Spleen (tissue), 11 donors: ENCODE results near the gene IMMP2L. TPM values are rescaled to one million over a fixed set of nuclear protein-coding genes. Genes with fewer than 3 reads are reported as not detected.

ENCODE experiments used
- DNase-seq: peaks from one replicate; pipeline ENCODE4 v3.0.0-alpha.2; 2020
- H3K27ac ChIP-seq, 8 donors: fragments of 200-600 bp; sonication (generic) in 7 of 8; 1 replicate in 4 of 8; 2 replicates in 4 of 8; pipeline versions ENCODE4 v1.5.0 to v1.8.0; 2016 to 2021; ENCODE audit warnings: inconsistent platforms in 4 of 8, mild to moderate bottlenecking in 4 of 8, moderate library complexity in 1 of 8
- H3K27me3 ChIP-seq, 7 donors: fragments of 200-600 bp; sonication (generic) in 6 of 7; replicated peaks in 1 of 7; 1 replicate in 4 of 7; 2 replicates in 3 of 7; pipeline versions ENCODE4 v1.5.0 to v1.8.0; 2016 to 2021; ENCODE audit warnings: inconsistent platforms in 3 of 7, mild to moderate bottlenecking in 1 of 7
- H3K36me3 ChIP-seq, 6 donors: fragments of 200-600 bp; sonication (generic) in 5 of 6; 1 replicate in 4 of 6; 2 replicates in 2 of 6; pipeline versions ENCODE4 v1.5.0 to v1.8.0; 2016 to 2021; ENCODE audit warnings: inconsistent platforms in 2 of 6
- H3K4me1 ChIP-seq, 6 donors: fragments of 200-600 bp; sonication (generic) in 5 of 6; 1 replicate in 3 of 6; 2 replicates in 3 of 6; pipeline versions ENCODE4 v1.5.0 to v1.8.0; 2016 to 2021; ENCODE audit warnings: inconsistent platforms in 3 of 6
- H3K4me3 ChIP-seq, 8 donors: fragments of 200-600 bp; sonication (generic) in 7 of 8; 1 replicate in 4 of 8; 2 replicates in 4 of 8; pipeline versions ENCODE4 v1.5.0 to v1.8.0; 2016 to 2021; ENCODE audit warnings: inconsistent platforms in 4 of 8, mild to moderate bottlenecking in 4 of 8, moderate library complexity in 2 of 8
- H3K9me3 ChIP-seq, 8 donors: fragments of 200-600 bp; sonication (generic) in 7 of 8; 1 replicate in 4 of 8; 2 replicates in 4 of 8; pipeline versions ENCODE4 v1.5.0 to v1.8.0; 2016 to 2021; ENCODE audit warnings: inconsistent platforms in 4 of 8
- POLR2A ChIP-seq, 3 donors: fragments of 450-650 bp; IDR thresholded peaks; one replicate each; pipeline ENCODE4 v1.5.1; 2017; ENCODE audit warnings: antibody characterized with exemption in 3 of 3, mild to moderate bottlenecking in 1 of 3
- POLR2AphosphoS5 ChIP-seq, 3 donors: sonication (generic); formaldehyde crosslinking; IDR thresholded peaks; one replicate each; pipeline ENCODE4 v1.5.1; 2017; ENCODE audit warnings: antibody characterized with exemption in 3 of 3
- WGBS, 5 donors: extraction: QIAGEN DNeasy Blood & Tissue Kit in 3 of 5; methylation state at CpG; one replicate each; pipeline versions ENCODE4 v1.1.5 to v1.1.7; 2013 to 2018; 5-methylcytosine and 5-hydroxymethylcytosine counted together
- intact Hi-C: fragments of 100-400 bp; cut with DNase I; formaldehyde crosslinking; loops from one replicate; pipeline ENCODE4 v1.15.0; 2023; ENCODE audit warnings: low total_unique reads
- polyA plus RNA-seq, 3 donors: library from polyadenylated mRNA; stranded (reverse); fragments of 200-250 nt; gene quantifications; one replicate each; pipeline ENCODE4 v1.2.1, GENCODE V29; 2013
- total RNA-seq, 7 donors: library from RNA; depleted of rRNA in 3 of 7; stranded (reverse); fragments of >200 nt in 3 of 7; fragmentation: NEBNext Ultra II Directional in 4 of 7; extraction: Animal tissue kit (Norgen Biotek cat#: 25700) in 4 of 7; gene quantifications; one replicate each; pipeline versions ENCODE4 v1.1.0 to v1.2.1, GENCODE V29; 2016 to 2021
- TF ChIP-seq, protein P1 (sequence below), 11 experiments: fragments of 200-600 bp in 7 of 11; fragments of 450-650 bp in 4 of 11; sonication (generic) in 4 of 11; IDR thresholded peaks in 8 of 11; conservative IDR thresholded peaks in 3 of 11; 1 replicate in 7 of 11; 2 replicates in 4 of 11; pipeline versions ENCODE4 v1.4.0 to v1.8.0; 2016 to 2021; ENCODE audit warnings: antibody characterized with exemption in 11 of 11, inconsistent platforms in 4 of 11, mild to moderate bottlenecking in 1 of 11
- donor health status: healthy with polysubstance abuse.
- donor health status: DM: no; HTN: no; CAD: no; lungs with moderate emphysema.
- donor health status: DM: no; HTN: no; CAD: no.
- donor health status: Bipolar disorder and iron deficiency.
- donor health status: healthy.
- donor health status: DM: no; HTN: no; CAD: no.
- donor health status: DM: yes; HTN: yes; CAD: no.

The IMMP2L gene
- total and polyA plus RNA-seq, 10 donors: 6.5 to 32.7 (median 9.8) TPM

DNA sequence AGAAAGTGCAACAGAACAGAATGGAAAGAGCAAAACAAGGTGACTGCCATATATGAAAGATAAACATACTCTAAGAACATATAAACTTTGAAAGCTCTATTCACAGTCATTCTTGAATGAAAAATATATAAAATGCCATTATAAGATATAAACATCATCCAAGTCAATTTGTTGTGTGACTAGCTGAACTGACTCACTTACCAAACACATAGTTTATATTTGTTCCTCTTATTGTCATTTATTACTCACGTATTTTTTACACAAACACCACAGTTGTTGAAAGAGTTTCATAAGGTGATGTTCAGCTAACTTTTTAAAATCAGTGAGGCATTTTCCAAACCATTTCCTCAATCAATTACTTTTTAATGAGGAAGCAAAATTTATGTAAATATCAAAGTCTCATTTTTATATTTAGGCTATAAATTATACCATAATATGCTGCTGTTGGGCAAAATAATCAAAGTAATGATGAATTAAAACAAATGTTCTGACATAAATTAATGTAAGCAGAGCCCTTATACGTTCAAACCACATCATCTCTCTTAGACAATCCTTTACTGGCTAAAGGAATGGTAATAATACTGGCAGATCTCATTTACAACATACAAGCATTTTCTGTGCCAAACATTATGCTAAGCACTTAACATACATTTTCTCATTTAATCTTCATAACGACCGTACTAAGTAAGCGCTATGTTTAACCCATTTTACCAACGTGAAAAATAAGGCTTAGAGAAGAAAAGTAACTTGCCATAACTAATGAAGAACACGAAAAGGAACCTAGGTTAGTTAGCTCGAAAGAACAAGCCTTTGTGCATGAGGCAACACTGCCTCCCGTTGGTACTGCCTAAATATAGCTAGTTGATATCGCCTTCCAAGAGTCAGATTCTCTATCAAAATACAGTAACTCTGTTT is 464.0 kb downstream of the IMMP2L start:
- intact Hi-C loops: no loop called here
- Histone ChIP-seq H3K27ac (no peak overlapping the region), H3K36me3 (no peaks in the 10 kb centered on the region), H3K27me3 (no peaks in the 10 kb centered on the region), H3K4me1 (peaks cover 0 to 9% (median 1%) of the 10 kb centered on the region in 6 donors), H3K4me3 (no peak overlapping the region), H3K9me3 (no peaks in the 10 kb centered on the region)
- TF ChIP-seq POLR2AphosphoS5 (IDR thresholded peaks at IDR 0.05): no peak
- no peak for TF ChIP-seq POLR2A (IDR thresholded peaks at IDR 0.05)
- TF ChIP-seq, protein P1, sequence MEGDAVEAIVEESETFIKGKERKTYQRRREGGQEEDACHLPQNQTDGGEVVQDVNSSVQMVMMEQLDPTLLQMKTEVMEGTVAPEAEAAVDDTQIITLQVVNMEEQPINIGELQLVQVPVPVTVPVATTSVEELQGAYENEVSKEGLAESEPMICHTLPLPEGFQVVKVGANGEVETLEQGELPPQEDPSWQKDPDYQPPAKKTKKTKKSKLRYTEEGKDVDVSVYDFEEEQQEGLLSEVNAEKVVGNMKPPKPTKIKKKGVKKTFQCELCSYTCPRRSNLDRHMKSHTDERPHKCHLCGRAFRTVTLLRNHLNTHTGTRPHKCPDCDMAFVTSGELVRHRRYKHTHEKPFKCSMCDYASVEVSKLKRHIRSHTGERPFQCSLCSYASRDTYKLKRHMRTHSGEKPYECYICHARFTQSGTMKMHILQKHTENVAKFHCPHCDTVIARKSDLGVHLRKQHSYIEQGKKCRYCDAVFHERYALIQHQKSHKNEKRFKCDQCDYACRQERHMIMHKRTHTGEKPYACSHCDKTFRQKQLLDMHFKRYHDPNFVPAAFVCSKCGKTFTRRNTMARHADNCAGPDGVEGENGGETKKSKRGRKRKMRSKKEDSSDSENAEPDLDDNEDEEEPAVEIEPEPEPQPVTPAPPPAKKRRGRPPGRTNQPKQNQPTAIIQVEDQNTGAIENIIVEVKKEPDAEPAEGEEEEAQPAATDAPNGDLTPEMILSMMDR (IDR thresholded peaks at IDR 0.05 in 8 of 11, conservative IDR thresholded peaks at IDR 0.05 in 3 of 11): peak in 7 of 11 experiments; percentile 16 to 63 (median 46)
- DNase-seq: no peak
- 36 to 42% (median 38%) methylated on average over 10 of the region's 10 CpGs for WGBS, 5 donors

- Histone ChIP-seq H3K4me1 (peaks cover 0 to 9% (median 1%) of the 10 kb centered on the region in 6 donors), H3K4me3 (no peak overlapping the region), H3K27me3 (no peaks in the 10 kb centered on the region), H3K36me3 (no peaks in the 10 kb centered on the region), H3K27ac (no peak overlapping the region), H3K9me3 (no peaks in the 10 kb centered on the region)
- WGBS, 5 donors: 88 to 94% (median 91%) methylated on average over 3 of the region's 3 CpGs
- intact Hi-C loops: no loop called here
- no peak for DNase-seq
- TF ChIP-seq, protein P1 (IDR thresholded peaks at IDR 0.05 in 8 of 11, conservative IDR thresholded peaks at IDR 0.05 in 3 of 11): no peak
- TF ChIP-seq POLR2A (IDR thresholded peaks at IDR 0.05) (no peak), POLR2AphosphoS5 (IDR thresholded peaks at IDR 0.05) (no peak)
Measured at GRCh38 chr7:111096997-111097396, 465.3 kb downstream of the IMMP2L start.

GRCh38 chr7:111094419-111094818 is 467.9 kb downstream of the IMMP2L start:
- Histone ChIP-seq H3K27me3 (no peaks in the 10 kb centered on the region), H3K9me3 (no peaks in the 10 kb centered on the region), H3K4me3 (no peak overlapping the region), H3K27ac (no peak overlapping the region), H3K36me3 (no peaks in the 10 kb centered on the region), H3K4me1 (peaks cover 0 to 16% (median 3%) of the 10 kb centered on the region in 6 donors)
- DNase-seq: no peak
- TF ChIP-seq, protein P1 (IDR thresholded peaks at IDR 0.05 in 8 of 11, conservative IDR thresholded peaks at IDR 0.05 in 3 of 11): no peak
- no peak for TF ChIP-seq POLR2A (IDR thresholded peaks at IDR 0.05)
- TF ChIP-seq POLR2AphosphoS5 (IDR thresholded peaks at IDR 0.05): no peak
- intact Hi-C loops: loop anchor here (5.0 kb wide), 1 partner anchor 393 kb away; no protein-coding TSS in a partner anchor
- WGBS, 5 donors: 74 to 86% (median 78%) methylated on average over 1 of the region's 1 CpG

GRCh38 chr7:111093496-111093895 is 468.8 kb downstream of the IMMP2L start:
- H3K27me3 ChIP-seq: no peaks in the 10 kb centered on the region
- no peaks in the 10 kb centered on the region for H3K9me3 ChIP-seq
- H3K4me3 ChIP-seq: no peak overlapping the region
- TF ChIP-seq POLR2AphosphoS5 (IDR thresholded peaks at IDR 0.05) (no peak), POLR2A (IDR thresholded peaks at IDR 0.05) (no peak)
- TF ChIP-seq, protein P1 (IDR thresholded peaks at IDR 0.05 in 8 of 11, conservative IDR thresholded peaks at IDR 0.05 in 3 of 11): no peak
- H3K27ac ChIP-seq: no peak overlapping the region
- 80 to 93% (median 91%) methylated on average over 4 of the region's 4 CpGs for WGBS, 5 donors
- DNase-seq: no peak
- no peaks in the 10 kb centered on the region for H3K36me3 ChIP-seq
- peaks cover 0 to 10% (median under 1%) of the 10 kb centered on the region in 6 donors for H3K4me1 ChIP-seq
- intact Hi-C loops: loop anchor here (5.0 kb wide), 1 partner anchor 394 kb away; no protein-coding TSS in a partner anchor
